Coronary artery (tissue), 2 donors: ENCODE measurements around the gene SLTM.
"Not testable (repeated sequence)": the region's sequence is repeated elsewhere in the genome, so short reads cannot be mapped to it uniquely, and the experiment has no call there.

Source experiments
- DNase-seq: peaks from one replicate; pipeline ENCODE4 v3.0.0-alpha.2; 2017; ENCODE audit warnings: low spot score
- H3K27ac ChIP-seq, 2 donors: fragments of 200-600 bp; sonication (generic); one replicate each; pipeline ENCODE4 v1.5.1; 2016 to 2019
- H3K4me3 ChIP-seq: fragments of 200-600 bp; sonication (generic); 2 replicates; pipeline ENCODE4 v1.5.1; 2016; ENCODE audit warnings: mild to moderate bottlenecking, moderate library complexity
- CTCF ChIP-seq: fragments of 200-600 bp; sonication (generic); IDR thresholded peaks from one replicate; pipeline ENCODE4 v1.5.1; 2019; ENCODE audit warnings: antibody characterized with exemption

SLTM gene

GRCh38 chr15:58900631-58901030 is 32.8 kb downstream of the SLTM start:
- Histone ChIP-seq H3K27ac (no peak overlapping the region), H3K4me3 (no peak overlapping the region)
- TF ChIP-seq CTCF = no peak
- no peak for DNase-seq

- no peak for DNase-seq
- H3K4me3 ChIP-seq = no peak overlapping the region
- no peak for TF ChIP-seq CTCF
- no peak overlapping the region for H3K27ac ChIP-seq
Observed at GRCh38 chr15:58898150-58898680, 35.3 kb downstream of the SLTM start.

- DNase-seq = no peak
- TF ChIP-seq CTCF = no peak
- H3K4me3 ChIP-seq = no peak overlapping the region
- H3K27ac ChIP-seq = no peak overlapping the region
Observed at GRCh38 chr15:58889363-58889762, 44.1 kb downstream of the SLTM start.

GRCh38 chr15:58886921-58887320 is 46.6 kb downstream of the SLTM start:
- no peak for DNase-seq
- no peak overlapping the region for H3K4me3 ChIP-seq
- TF ChIP-seq CTCF = no peak
- H3K27ac ChIP-seq = no peak overlapping the region

DNA sequence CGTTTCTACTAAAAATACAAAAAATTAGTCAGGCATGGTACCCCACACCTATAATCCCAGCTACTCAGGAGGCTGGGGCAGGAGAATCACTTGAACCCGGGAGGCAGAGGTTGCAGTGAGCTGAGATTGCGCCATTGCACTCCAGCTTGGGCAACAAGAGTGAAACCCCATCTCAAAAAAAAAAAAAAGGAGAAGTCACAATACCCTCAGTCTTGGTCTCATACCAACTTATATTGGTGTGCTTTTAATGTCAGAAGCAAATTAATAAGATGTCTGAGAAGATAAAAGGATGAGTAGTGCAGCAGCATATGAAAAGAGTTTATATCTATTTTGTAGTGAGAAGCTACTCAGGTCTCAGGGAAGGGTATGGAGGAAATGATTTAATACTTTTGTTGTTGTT is 49.6 kb downstream of the SLTM start:
- H3K27ac ChIP-seq, H3K4me3 ChIP-seq, DNase-seq: not testable (repeated sequence)

DNA sequence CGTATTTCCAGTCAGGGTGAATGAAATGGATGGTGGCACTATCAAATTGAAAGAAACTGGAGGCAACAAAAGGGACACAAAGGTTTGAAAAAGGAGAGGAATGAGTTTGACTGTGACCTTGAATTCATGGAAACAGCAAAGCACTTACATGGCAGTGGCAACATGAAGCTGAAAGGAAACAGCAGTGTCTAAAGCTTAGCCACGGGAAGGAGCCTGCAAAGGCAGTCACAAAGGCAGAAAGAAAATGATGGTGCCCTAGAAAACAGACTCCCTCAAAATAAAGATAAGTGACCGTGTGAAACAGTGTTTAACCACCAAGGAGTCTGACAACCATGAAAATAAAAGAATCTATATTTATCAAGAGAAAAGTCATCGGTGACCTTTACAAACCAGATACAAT is 51.2 kb downstream of the SLTM start:
- no peak for TF ChIP-seq CTCF
- Histone ChIP-seq H3K27ac (no peak overlapping the region), H3K4me3 (no peak overlapping the region)
- no peak for DNase-seq

- no peak for TF ChIP-seq CTCF
- H3K27ac ChIP-seq = no peak overlapping the region
- DNase-seq = no peak
- H3K4me3 ChIP-seq = no peak overlapping the region
Observed at GRCh38 chr15:58880320-58880719, 53.2 kb downstream of the SLTM start.
